ENCODE measurements around the gene TCP11L2. TPM values are rescaled to one million over a fixed set of nuclear protein-coding genes. Genes with fewer than 3 reads are reported as not detected.

The TCP11L2 gene
- total and polyA plus RNA-seq, 9 of the 15 experiments (the other 6 are each of a cell fraction or from before 2014, with no cell fraction given) = 0.39 to 4.5 (median 1.3) TPM

DNA sequence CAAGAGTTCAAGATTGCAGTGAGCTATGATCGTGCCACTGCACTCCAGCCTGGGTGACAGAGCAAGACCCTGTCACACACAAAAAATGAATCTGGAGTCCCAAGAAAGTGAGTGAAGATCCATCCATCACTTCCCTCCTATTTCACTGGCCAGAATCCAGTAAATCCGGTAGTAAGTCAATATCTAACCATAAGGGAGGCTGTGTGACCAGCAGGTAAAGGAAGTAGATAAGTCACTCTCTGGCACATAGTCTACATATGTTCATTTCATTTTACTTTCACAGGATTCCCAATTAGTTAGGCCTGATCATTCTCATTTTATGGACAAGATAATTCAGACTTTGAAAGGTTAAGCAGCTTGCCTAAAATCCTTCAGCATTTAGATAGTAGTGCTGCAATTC is 11.9 kb upstream of the TCP11L2 start (continued):
- TF ChIP-seq, protein P1, sequence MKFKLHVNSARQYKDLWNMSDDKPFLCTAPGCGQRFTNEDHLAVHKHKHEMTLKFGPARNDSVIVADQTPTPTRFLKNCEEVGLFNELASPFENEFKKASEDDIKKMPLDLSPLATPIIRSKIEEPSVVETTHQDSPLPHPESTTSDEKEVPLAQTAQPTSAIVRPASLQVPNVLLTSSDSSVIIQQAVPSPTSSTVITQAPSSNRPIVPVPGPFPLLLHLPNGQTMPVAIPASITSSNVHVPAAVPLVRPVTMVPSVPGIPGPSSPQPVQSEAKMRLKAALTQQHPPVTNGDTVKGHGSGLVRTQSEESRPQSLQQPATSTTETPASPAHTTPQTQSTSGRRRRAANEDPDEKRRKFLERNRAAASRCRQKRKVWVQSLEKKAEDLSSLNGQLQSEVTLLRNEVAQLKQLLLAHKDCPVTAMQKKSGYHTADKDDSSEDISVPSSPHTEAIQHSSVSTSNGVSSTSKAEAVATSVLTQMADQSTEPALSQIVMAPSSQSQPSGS (CRISPR knock-in tag; IDR thresholded peaks at IDR 0.05) = no peak
- no peak for TF ChIP-seq BRD9 (IDR thresholded peaks at IDR 0.05; ENCODE audit: low read depth, partially characterized antibody)

DNA sequence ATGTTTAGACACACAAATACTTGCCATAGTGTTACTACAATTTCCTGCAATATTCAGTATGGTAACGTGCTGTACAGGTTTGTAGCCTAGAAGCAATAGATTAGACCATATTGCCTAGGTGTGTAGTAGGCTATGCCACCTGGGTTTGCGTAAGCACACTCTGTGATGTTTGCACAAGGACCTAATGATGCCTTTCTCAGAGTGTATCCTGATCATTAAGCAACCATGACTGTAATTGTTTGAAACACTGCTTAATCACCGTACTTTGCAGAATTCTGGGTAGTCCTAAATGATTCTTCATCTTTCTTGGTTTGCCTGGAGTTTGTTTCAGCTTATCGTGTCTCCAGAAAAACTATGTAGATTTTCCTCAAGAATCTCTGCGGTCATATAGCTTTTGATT is 11.2 kb upstream of the TCP11L2 start:
- intact Hi-C loops (cut with micrococcal nuclease) (loop anchor here (1.0 kb wide), 1 partner anchor 23 kb away; no protein-coding TSS in a partner anchor), in situ Hi-C loops (cut with MboI) (no loop called here)
- CTCF ChIA-PET (ENCODE audit: low intra/inter-chr PET ratio) = no interaction called here
- Histone ChIP-seq H3K36me3 (ENCODE audit: control insufficient read depth, insufficient read depth, low read length) (no peaks in the 10 kb centered on the region), H3K79me2 (ENCODE audit: control insufficient read depth, insufficient read depth, low read length) (no peaks in the 10 kb centered on the region), H2AFZ (ENCODE audit: low read depth, low read length) (no peak overlapping the region), H3K9me3 (replicated peaks; ENCODE audit: control insufficient read depth, insufficient read depth, low read depth, low read length) (no peaks in the 10 kb centered on the region), H3K27ac (ENCODE audit: extremely low read depth, low read depth, low read length) (no peak overlapping the region), H3K9me1 (ENCODE audit: control insufficient read depth, insufficient read depth, low read length) (no peaks in the 10 kb centered on the region), H4K20me1 (replicated peaks; ENCODE audit: control insufficient read depth, insufficient read depth, low read length) (no peaks in the 10 kb centered on the region), H3K4me2 (ENCODE audit: insufficient read depth, low read length) (no peak overlapping the region), H3K4me1 (replicated peaks in 1 of 2; ENCODE audit: control insufficient read depth in 2 of 2, insufficient read depth in 2 of 2, low read length in 2 of 2) (peaks cover 0 to 21% of the 10 kb centered on the region in 2 experiments; a peak in 2 of 5 replicates), H3K9ac (ENCODE audit: insufficient read depth in 1 of 2, low read depth in 2 of 2, low read length in 2 of 2) (no peak overlapping the region), H3K27me3 (ENCODE audit: control insufficient read depth in 2 of 2, insufficient read depth in 2 of 2, low read length in 2 of 2) (no peaks in the 10 kb centered on the region; a peak in 1 of 5 replicates), H3K4me3 (no peak overlapping the region)
- FAIRE-seq = no peak
- no TSS peak for BruUV-seq (replicated peaks)
- no peak for DNase-seq (ENCODE audit: extremely low read depth in 1 of 4, low spot score in 3 of 4)
- POLR2A ChIA-PET = no interaction called here
- WGBS (ENCODE audit: insufficient coverage, low coverage, missing lambda C conversion rate) = 24% methylated on average over 5 of the region's 5 CpGs
- ATAC-seq = no peak
- TF ChIP-seq ZNF696 (CRISPR knock-in tag; conservative IDR thresholded peaks at IDR 0.05) (no peak), ETV5 (CRISPR knock-in tag; IDR thresholded peaks at IDR 0.05; ENCODE audit: low read depth) (no peak), CBX2 (IDR thresholded peaks at IDR 0.05; ENCODE audit: insufficient read depth, low read length, poor library complexity, severe bottlenecking) (no peak), ZNF584 (CRISPR knock-in tag; IDR thresholded peaks at IDR 0.05; ENCODE audit: low read depth) (no peak), EZH2 (IDR thresholded peaks at IDR 0.05; ENCODE audit: borderline replicate concordance, low read depth, low read length) (no peak)
- TF ChIP-seq, protein P2, sequence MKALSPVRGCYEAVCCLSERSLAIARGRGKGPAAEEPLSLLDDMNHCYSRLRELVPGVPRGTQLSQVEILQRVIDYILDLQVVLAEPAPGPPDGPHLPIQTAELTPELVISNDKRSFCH (CRISPR knock-in tag; IDR thresholded peaks at IDR 0.05) = no peak
- TF ChIP-seq, protein P2 (tag; IDR thresholded peaks at IDR 0.05) = no peak
- TF ChIP-seq, protein P3, sequence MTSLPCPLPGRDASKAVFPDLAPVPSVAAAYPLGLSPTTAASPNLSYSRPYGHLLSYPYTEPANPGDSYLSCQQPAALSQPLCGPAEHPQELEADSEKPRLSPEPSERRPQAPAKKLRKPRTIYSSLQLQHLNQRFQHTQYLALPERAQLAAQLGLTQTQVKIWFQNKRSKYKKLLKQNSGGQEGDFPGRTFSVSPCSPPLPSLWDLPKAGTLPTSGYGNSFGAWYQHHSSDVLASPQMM (CRISPR knock-in tag; IDR thresholded peaks at IDR 0.05) = no peak
- TF ChIP-seq, protein P4, sequence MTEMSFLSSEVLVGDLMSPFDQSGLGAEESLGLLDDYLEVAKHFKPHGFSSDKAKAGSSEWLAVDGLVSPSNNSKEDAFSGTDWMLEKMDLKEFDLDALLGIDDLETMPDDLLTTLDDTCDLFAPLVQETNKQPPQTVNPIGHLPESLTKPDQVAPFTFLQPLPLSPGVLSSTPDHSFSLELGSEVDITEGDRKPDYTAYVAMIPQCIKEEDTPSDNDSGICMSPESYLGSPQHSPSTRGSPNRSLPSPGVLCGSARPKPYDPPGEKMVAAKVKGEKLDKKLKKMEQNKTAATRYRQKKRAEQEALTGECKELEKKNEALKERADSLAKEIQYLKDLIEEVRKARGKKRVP (CRISPR knock-in tag; IDR thresholded peaks at IDR 0.05) = no peak
